GM20000 (cell line): ENCODE results near the gene LENEP.

ENCODE experiments used
- DNase-seq: peaks from one replicate; pipeline ENCODE4 v3.0.0; 2012; ENCODE audit warnings: low spot score
- CTCF ChIP-seq: IDR thresholded peaks from 2 replicates; pipeline ENCODE4 v1.5.1; 2012; ENCODE audit warnings: mild to moderate bottlenecking, control low read depth; ENCODE audit errors: extremely low read depth, missing control alignments

LENEP gene

GRCh38 chr1:154961207-154962155 is 31.9 kb upstream of the LENEP start, which contains the start of gene PYGO2:
PYGO2 (minus strand) TSS chr1:154961782; CDS start chr1:154961576, 206 bp downstream.
- peak; percentile 93 for DNase-seq
- TF ChIP-seq CTCF = peak; percentile 59

- peak; percentile 53 for DNase-seq
- TF ChIP-seq CTCF = no peak
These were observed 31.1 kb upstream of the LENEP start for GRCh38 chr1:154962156-154962749.

- TF ChIP-seq CTCF = no peak
These were observed 30.5 kb upstream of the LENEP start for GRCh38 chr1:154962795-154963330.

GRCh38 chr1:154963643-154964042 is 29.7 kb upstream of the LENEP start:
- DNase-seq = no peak
- no peak for TF ChIP-seq CTCF

More at GRCh38 chr1:154962795-154963330, 30.5 kb upstream of the LENEP start:
- DNase-seq = no peak

- TF ChIP-seq CTCF = no peak
These were observed 29.0 kb upstream of the LENEP start for GRCh38 chr1:154964359-154964758.

GRCh38 chr1:154966111-154966510 is 27.3 kb upstream of the LENEP start:
- TF ChIP-seq CTCF = no peak
- no peak for DNase-seq

More at GRCh38 chr1:154964359-154964758, 29.0 kb upstream of the LENEP start:
- DNase-seq = no peak
